ENCODE results near the gene IL26.

Gene IL26

DNA sequence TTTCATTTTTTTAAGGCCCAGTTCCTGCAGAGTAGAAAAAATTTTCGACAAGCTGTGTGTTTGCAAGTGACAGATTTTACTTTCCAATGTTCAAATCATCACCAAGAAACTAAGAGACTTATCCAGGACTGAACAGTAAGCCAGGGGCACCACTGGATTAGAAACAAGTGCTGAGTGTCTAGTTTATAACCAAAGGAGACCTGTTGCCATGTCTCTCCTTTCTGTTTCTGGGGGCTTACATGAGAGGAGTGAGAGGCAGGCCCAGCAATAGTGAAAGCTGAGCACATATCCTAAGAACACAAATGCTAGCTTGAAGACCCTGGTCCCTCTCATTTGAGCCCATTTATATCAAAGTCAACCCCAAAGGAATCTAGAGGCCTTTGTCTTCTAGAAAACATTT, 69.0 kb downstream of the IL26 start:
- no peak overlapping the region for H3K4me3 ChIP-seq (ENCODE audit: low read length)
- H3F3A ChIP-seq (ENCODE audit: control insufficient read depth, insufficient read depth), result no peaks in the 10 kb centered on the region
- H3K4me2 ChIP-seq (ENCODE audit: low read length), result no peak overlapping the region
- H3K9me3 ChIP-seq (ENCODE audit: control insufficient read depth, insufficient read depth, low read length), result no peaks in the 10 kb centered on the region
- H3K27ac ChIP-seq (ENCODE audit: low read depth, low read length), result no peak overlapping the region
- H3K79me2 ChIP-seq (ENCODE audit: control insufficient read depth, low read length), result no peaks in the 10 kb centered on the region
- H3K9me2 ChIP-seq (replicated peaks; ENCODE audit: control insufficient read depth, low read length), result no peaks in the 10 kb centered on the region
- H3K36me3 ChIP-seq (ENCODE audit: control insufficient read depth, low read length), result no peaks in the 10 kb centered on the region
- peaks cover 3% of the 10 kb centered on the region; the same call in 1 of the 2 replicates for H3K4me1 ChIP-seq (ENCODE audit: control insufficient read depth, low read length)
- H4K20me1 ChIP-seq (ENCODE audit: control insufficient read depth, insufficient read depth, low read depth, low read length), result no peaks in the 10 kb centered on the region
- no peaks in the 10 kb centered on the region for H3K27me3 ChIP-seq (ENCODE audit: control insufficient read depth, low read length)
- no peak for TF ChIP-seq EZH2phosphoT487 (IDR thresholded peaks at IDR 0.05; ENCODE audit: borderline replicate concordance, low read length)
- TF ChIP-seq, protein P1, sequence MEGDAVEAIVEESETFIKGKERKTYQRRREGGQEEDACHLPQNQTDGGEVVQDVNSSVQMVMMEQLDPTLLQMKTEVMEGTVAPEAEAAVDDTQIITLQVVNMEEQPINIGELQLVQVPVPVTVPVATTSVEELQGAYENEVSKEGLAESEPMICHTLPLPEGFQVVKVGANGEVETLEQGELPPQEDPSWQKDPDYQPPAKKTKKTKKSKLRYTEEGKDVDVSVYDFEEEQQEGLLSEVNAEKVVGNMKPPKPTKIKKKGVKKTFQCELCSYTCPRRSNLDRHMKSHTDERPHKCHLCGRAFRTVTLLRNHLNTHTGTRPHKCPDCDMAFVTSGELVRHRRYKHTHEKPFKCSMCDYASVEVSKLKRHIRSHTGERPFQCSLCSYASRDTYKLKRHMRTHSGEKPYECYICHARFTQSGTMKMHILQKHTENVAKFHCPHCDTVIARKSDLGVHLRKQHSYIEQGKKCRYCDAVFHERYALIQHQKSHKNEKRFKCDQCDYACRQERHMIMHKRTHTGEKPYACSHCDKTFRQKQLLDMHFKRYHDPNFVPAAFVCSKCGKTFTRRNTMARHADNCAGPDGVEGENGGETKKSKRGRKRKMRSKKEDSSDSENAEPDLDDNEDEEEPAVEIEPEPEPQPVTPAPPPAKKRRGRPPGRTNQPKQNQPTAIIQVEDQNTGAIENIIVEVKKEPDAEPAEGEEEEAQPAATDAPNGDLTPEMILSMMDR (IDR thresholded peaks at IDR 0.05; ENCODE audit: low read depth, low read length, poor library complexity, severe bottlenecking), result no peak

DNA sequence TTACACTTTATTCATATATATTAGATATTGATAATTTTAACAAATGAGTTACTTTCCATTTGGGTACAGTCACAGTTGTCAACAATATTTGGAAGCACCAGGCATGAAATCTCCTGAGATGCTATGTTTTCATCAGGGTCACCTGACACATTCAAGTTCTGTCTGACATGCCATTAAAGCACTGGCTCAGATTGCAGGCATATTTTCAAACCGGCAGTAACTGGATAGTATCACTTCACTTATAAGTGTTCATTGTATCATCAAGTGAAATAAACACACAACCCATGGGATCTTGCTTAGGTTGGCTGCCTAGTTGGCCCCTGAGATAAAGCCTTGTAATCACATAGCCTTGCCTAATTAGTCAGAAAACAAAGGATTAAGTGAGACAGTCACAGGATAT, 70.8 kb downstream of the IL26 start:
- Histone ChIP-seq H3K9me3 (ENCODE audit: control insufficient read depth, insufficient read depth, low read length) (no peaks in the 10 kb centered on the region), H3K27ac (ENCODE audit: low read depth, low read length) (no peak overlapping the region), H3K27me3 (ENCODE audit: control insufficient read depth, low read length) (no peaks in the 10 kb centered on the region), H3K4me2 (ENCODE audit: low read length) (no peak overlapping the region), H3K36me3 (ENCODE audit: control insufficient read depth, low read length) (no peaks in the 10 kb centered on the region), H3K9me2 (replicated peaks; ENCODE audit: control insufficient read depth, low read length) (no peaks in the 10 kb centered on the region), H3K4me1 (ENCODE audit: control insufficient read depth, low read length) (peaks cover 3% of the 10 kb centered on the region; the same call in 1 of the 2 replicates), H3K4me3 (ENCODE audit: low read length) (no peak overlapping the region), H3F3A (ENCODE audit: control insufficient read depth, insufficient read depth) (no peaks in the 10 kb centered on the region), H4K20me1 (ENCODE audit: control insufficient read depth, insufficient read depth, low read depth, low read length) (no peaks in the 10 kb centered on the region), H3K79me2 (ENCODE audit: control insufficient read depth, low read length) (no peaks in the 10 kb centered on the region)
- TF ChIP-seq, protein P1 (IDR thresholded peaks at IDR 0.05; ENCODE audit: low read depth, low read length, poor library complexity, severe bottlenecking), result no peak
- TF ChIP-seq EZH2phosphoT487 (IDR thresholded peaks at IDR 0.05; ENCODE audit: borderline replicate concordance, low read length), result no peak
